GM21367 (cell line): ENCODE results near the gene ZCCHC2.
A peak's percentile ranks its signal among the peaks of the same experiment; 100 is the strongest.

Source experiments
- ATAC-seq: cut with Tn5 transposase; IDR thresholded peaks from one replicate; pipeline ENCODE4 v1.9.1; 2021; ENCODE audit not compliant: unreplicated experiment

Gene ZCCHC2

DNA sequence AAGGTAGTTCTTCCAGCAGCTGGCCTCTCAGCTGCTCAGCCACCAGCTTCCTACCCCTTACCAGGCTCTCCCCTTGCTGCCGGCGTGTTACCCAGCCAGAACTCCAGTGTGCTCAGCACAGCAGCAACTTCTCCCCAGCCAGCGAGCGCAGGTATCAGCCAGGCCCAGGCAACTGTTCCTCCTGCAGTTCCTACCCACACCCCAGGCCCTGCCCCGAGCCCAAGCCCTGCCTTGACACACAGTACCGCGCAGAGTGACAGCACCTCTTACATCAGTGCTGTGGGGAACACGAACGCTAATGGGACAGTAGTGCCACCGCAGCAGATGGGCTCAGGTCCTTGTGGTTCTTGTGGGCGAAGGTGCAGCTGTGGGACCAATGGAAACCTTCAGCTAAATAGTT lies 52.0 kb downstream of the ZCCHC2 start:
- no peak for ATAC-seq

DNA sequence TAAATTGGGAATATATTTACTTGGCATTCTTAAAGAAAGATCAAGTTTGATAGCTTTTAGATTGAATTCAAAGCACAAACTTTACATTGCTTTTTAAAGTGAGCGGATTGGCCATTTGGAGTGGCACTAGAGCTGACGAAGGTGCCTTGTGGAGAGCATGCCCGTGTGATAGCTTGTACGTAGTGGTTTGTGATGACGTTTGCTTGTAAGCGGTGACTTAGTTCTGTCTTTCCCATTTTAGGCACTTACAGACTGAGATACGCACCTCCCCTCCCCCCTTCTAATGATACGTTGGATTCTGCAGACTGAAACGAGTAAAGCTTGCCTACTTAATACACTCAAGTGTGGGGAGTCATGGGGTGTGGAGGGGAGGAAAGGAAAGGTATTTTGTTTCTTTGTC lies 53.4 kb downstream of the ZCCHC2 start:
- no peak for ATAC-seq

DNA sequence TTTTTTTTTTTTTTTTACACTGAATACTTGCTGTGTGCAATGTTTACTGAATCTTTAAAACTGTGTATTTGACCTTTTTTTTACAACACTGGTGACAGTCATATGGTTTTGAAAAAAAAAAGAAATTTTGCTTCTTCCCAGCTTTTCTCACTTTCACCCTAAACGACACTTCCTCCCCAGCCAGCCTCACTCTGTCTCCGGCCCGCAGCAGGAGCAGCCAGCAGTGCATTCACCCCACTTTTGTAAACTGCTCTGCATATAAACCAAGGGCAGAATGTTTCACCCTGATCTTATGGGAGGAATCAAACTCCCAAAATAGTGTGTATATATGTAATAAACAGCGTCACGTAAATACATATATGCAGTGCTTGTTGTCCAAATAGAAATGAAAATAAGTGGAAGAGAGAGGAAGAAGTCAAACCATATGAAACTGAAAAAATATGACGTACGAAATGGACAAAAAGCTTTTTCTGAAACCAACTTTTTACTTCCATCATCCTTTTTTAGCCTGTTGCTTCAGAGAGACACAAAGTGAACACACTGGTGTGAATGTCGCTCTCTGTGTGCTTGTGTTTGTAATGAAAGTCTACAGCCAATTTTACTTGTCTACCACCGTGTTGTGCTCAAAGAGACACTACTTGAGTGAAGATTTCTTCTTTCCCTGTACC lies 54.2 kb downstream of the ZCCHC2 start:
- ATAC-seq: peak; percentile 65

DNA sequence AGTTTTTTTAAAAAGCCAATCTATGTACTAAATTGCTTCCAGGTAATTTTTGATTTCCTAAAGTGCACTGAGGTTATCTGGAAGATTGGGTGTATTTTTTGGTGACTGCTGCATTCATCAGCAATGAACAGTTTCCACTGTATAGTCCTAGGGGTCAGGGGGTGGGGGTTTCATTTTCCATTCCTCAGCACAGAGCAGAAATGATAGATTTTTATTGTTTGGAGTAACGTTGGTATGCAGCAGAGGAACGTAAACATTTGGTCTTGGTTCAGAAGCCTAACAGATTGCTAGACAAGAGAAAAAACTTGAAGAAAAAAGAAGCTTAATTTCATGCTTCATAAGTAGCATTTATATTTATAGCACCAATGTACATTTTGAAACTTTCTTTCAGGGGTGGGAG lies 54.9 kb downstream of the ZCCHC2 start:
- no peak for ATAC-seq

DNA sequence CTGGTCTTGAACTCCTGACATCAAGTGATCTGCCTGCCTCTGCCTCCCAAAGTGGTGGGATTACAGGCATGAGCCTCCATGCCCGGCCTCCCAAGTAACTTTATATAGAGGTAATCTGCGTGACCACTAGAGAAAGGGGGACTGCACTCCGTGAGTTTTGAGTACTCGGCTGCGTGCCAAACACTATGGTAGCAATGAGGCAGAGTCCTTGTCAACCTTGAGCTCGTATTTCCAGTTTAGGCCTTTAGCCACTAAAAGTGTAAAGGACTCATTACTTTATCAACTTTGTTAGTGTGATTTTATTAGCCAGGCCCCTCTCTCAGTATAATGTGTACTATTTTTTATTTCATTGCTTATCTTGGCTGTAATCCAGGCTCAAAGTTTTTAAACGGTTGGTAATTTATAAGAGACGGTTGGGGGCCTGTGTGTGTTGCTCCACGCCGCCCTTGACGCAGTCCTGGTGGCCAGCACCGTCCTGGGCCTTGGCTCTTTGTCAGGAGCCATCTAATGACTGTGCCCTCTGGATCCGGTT lies 56.2 kb downstream of the ZCCHC2 start:
- ATAC-seq: no peak

DNA sequence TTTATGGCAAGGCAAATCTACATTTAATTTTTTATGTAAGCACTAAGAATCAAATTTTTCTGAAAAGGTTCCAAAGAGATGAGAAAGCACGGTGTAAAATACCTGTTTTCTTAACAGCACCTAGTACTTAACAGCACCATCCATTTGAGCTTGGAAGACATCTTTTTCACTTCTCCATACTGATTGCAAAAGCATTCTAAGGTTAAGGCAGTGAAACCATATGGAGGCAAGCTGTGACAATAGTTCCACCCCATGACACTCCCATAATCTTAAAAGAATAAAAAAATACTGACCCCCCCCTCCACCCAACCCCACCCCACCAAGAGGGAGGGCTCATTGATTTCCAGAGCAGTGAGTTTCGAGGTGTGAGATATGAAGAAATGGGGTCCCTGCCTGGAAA lies 60.6 kb downstream of the ZCCHC2 start:
- no peak for ATAC-seq

DNA sequence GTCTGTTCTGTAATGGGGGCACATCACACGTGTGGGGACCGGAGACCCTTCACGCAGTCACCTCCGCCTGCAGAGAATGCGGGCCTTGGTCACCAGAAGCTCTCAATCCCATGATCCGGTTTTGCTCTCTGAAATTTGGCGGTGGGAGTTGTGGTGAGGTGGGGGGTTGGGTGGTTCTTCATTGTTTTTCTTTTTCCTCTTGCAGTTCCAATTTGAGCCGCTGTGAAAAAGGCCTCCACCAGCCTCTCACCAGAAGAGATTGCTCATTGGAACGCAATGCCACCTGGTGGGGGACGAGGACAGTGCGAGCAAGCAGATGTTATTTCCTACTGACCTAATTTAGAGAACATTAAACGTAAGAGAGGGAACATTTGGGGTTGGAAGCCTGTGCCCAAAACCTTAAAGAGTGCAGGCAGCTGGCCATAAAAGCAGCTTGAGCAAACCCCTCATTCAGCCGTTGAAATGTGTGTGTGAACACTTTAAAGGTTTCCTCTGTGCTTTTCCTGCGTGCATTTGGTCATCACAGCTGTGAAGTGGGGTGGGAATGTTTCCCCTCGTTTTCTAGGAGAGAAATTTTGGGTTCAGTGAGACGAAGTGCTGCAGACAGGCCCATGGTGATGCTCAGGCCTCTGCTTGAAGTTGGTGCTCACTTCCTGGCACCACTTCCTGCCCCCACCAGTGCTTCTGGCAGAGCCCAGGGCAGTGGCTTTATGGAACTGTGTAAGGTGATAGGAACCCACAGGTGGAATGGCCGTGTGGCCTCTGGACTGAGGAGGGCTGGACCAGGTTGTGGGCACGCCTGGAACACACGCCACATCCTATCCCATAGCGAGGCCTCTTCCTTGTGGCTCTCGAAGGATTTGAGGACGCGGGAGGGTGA lies 61.7 kb downstream of the ZCCHC2 start:
- ATAC-seq: peak; percentile 86

DNA sequence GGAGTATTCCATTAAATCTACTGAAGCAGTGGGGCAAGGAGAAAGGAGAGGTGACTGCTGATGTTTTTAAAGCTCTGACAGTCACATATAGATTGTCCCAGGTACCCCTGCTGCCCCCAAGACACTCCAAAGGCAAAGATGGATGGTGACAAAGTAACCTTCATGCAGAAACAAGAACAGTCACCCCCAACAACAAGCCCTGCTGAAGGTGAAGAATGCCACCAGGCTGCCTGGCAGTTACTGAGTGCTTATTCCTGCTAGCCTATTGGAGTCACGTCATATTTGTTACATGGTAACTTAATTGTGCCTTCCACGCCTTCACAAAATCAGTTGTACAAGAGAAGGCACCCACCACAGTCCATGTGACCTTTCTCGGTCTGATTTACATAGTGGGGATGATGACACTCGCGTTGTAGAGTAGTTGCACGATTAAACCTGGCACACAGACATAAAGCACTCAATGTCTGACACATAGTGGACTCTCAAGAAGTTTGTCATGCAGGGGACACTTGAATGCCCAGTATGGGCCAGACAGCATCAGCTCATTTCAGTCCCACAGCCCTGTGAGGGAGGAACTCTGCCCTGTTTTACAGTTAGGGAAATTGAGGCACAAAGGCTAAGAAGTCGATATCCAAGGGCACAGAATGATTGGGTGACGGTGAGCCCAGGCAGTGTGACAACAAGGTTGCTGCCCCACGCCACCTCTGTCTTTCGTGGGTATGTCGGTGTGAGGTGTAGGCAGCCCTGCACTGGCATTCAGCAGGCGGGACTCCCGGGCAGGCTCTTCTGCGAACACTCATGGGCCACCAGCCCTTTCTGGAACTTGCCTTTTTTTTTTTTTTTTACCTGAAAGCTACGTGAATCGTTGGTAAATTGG lies 62.7 kb downstream of the ZCCHC2 start:
- no peak for ATAC-seq

DNA sequence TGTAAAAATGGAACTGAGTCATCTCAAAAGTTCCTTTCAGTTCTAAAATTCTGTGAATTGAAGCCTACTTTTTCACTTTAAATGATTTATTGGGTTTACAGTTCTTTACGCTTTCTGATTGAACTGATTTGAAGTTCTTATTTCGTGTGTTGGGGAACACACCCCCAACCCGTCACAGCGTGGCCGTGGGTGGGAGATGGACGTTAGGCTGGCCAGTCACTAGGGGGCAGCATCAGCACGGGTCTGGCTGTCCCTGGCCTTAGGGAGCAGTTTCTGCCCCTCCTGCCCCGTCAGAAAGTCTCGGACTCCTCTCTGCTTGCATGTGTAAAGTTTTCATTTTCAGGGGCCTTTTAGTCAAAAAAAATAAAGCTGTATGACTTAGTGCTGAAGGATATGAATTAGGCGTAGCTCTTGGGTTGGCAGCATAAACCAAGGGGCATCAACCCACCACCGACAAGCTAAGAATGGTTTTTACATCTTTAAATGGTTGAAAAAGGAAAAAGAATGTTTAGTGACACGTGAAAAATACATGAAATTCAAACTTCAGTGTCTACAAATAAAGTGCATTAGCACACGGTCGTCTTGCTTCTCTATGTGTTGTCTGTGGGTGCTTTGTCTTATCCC lies 63.4 kb downstream of the ZCCHC2 start:
- ATAC-seq: peak; percentile 51

DNA sequence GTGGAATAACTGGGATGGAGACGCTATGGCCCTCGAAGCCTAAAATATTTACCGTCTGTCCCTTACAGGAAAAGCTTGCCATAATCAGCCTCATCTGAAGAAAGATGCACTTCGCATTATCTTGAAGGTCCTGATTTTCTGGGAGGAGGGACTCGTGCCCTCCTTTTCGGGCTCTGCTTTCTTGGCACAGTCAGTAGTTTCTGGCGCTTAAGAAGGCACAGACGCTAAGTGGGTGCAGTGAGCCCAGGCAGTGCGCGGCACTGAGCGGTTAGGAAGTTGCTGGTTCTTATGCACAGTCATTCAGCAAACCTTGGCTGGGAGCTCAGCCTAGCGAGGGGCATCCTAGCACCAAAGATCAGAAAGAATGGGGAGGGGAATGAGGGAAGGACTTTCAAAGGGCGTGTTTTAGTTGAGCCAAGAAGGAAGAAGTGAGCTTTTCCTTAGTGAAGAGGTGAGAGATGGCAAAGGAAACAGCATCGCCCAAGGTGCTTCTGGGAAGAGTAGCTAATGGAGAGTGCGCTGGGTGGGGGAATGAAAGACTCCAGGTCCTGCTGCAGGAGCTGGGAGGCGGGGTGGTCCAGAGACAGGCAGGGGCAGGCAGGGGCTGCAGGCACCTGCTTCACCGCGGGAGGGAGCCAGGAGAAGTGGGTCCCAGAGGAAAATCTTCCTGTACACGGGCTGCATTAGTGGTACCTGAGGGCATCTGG lies 64.1 kb downstream of the ZCCHC2 start:
- ATAC-seq: no peak

DNA sequence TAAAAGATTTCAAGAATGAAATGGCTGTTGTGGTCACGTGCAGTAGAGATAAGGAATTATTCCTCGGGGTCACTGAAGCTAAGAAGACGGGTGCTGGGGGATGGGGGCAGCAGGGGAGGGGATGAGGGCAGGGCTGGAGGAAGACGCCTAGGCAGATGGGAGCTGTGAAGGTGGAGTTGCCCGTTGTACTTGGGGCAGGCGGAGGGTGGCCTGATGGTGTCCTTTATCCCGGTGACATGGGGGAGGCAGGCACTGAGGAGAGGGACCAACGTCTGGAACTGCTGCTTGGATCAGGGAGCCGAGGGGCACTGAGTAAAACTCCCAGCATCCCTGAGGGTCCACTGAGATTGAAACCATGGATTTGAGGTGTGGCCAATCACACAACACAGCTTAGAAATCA lies 64.9 kb downstream of the ZCCHC2 start:
- no peak for ATAC-seq

DNA sequence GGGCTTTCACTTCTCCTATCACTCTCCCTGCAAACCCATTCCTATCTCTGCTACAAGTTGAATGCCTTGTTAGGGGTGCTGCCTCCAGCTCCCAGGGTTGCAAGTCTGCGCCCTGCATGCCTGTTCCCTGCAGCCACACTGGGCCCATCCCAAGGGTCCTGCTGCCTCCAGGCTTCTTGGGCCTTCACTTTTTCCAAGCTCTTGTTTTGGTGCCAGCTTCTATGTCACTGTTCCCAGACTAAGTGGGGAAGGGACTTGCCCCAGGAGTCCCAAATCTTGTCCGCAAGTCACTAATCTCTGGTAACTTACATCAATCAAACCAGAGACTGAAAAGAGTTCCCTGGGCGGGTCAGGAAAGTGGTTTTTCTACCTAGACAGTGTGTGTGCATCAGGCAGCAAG lies 65.4 kb downstream of the ZCCHC2 start:
- no peak for ATAC-seq

DNA sequence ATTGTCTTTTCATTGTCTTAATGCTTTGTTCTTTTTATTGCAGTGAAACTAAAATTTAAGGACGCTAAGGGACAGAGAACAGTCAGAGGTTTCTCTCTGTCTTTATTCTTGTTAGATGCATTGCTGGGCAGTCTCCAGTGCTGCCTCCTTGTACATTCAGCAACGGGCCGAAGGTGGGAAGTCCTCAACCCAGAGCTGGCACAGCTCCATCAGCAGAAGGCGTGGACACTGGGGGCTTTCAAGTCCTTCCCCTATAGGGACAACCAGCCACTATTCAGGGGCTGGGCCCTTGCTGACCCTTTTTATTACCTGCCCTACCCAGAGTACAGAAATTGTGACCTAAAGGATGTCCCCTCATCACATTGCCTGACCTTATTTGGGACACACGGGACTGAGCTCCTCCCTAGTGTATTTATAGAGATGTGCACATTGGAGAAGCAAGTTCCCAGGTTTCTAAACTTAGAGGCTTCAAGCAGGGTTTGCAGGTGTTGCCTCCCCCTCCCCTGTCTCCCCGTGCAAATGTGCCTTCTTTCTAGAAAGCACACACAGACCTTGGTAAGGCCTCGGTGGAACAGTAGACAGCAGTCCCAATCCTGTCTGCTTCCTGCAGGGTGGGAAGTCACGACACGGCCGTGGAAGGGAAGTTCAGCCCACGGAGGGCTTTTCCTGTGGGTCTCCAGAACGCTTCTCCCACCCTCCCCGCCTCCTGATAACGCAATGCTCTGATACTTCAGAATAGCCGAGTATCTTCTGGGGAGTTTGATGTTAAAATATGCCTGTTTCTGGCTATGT lies 68.2 kb downstream of the ZCCHC2 start:
- no peak for ATAC-seq

DNA sequence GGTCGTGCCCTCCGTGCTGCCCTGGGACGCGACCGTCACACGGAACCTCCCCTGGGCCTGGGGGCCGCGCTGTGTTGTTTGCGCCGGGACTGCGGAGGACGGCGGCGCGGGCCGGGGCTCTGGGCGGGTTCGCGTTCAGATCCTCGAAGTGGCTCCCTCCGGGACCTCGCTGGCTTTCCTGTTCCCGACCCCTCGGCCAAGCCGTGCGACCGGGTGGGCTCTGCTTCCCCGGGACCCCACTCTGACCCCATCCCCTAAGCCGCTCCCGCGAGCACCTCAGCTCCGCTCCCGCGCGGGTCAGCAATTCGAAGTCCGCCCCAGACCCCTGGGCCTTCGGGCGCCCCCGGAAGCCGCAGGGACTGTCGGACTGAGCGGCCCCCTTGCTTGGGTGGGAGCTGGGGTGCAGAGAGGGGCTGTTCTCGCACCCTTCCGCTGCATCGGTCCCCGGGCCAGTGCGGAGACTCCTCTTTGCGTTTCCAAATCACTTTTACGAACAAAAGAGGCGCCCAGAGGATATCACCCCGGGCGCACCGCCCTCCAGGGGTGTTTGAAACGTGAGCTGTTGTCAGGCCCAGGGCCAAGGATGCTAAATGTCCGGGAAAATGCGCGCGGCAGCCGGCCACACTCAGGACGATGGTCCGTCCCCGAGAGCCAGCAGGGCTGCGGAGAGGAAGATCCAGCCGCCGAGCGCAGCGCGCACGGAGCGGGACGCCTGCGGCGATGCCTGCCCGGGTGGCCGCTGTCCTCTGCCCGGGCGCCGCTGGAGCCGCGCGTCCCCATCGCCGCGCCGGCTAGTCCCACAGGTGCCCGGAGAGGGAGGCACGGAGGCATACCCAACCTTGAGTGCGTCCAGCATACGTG lies 73.5 kb downstream of the ZCCHC2 start:
- ATAC-seq: no peak

DNA sequence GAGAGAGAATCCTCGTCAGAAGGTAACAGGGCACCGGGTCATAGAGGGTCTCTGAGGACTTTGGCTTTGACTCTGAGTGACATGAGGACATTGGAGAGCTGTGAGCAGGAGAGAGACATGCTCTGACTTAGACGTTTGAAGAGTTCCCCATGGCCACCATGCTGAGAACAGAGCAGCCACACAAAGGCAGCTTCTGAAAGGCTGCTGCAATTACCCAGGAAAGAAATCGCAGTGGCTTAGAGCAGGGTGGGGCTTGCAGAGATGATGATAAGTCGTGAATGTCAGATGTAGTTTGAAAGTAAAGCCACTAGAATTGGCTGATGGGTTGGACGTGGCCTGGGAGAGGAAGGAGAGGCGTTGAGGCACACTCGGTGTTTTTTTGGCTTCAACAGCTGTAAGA lies 79.0 kb downstream of the ZCCHC2 start:
- ATAC-seq: no peak

DNA sequence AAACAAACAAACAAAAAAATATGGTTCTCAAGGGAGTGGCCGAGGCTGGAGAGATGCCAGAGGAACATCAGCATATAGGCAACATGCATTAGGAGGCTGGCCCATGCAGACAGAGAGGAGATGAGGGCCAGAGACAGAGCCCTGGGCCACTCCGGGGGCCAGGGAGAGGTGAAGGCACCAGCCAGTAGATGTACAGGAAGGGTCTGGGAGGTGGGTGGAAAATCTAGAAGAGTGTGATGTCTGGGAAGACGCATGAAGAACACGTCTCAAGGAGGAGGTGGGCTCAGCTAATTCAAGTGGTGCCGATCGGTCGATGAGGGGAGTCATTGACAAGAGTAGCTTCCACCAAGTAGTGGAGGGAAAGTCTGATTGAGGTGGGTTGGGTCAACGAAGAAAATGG lies 79.9 kb downstream of the ZCCHC2 start:
- no peak for ATAC-seq

DNA sequence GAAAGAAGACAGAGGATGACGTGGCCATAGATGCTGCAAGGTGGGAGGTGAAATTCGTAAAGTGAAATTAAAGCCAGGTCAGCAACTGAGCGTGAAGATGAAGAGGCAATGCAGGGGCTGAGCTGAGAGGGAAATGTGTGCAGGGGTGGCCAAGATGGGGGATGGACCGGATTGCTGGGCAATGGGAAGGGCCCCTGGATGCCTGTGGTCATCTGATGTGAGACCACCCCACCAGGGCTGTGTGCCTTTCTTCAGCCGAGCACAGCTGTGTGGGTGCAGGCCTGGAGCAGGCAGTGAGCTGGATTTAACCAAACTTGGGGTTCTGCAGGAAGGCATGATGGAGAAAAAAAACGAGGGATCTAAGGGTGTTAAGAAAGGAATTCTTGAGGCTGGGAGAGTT lies 80.4 kb downstream of the ZCCHC2 start:
- ATAC-seq: no peak

DNA sequence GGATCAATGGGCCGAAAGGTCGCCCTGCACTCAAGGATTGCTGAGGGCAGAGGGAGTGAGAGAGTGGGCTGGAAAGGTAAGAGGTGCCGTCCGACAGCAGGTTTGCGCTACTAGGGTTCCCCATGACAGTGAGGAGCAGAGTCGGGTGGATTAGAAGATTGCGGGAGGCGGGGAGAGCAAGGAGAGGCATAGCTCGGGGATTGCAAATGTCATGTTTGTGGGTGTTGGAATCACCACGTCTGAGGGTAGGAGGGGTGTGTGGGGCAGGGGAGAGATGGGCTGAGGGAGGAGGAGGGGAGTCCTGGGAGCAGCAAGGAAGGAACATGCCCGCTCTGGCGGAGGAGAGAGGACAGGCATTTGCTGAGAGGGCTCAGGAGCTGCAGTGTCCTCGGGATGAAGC lies 81.2 kb downstream of the ZCCHC2 start:
- no peak for ATAC-seq

DNA sequence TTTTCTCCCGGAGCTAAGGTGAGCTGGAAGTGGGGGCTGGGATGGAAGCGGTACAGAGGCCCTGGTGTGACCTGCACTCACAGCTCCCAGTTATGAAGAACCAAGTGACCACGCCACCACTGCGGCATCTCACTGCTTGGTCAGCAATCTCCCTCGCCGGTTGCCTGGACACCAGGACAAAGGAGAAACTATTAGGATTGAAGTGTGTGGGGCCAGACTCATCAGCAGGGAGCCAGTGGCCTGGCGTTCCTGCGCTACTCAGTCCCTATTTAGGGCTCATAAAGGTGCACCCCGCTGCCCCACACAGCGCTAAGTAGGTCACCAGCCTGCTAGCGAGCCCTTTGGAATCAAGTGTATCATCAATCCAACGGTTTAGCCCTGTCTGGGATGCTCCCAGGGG lies 82.9 kb downstream of the ZCCHC2 start:
- no peak for ATAC-seq
